RWPE2 (cell line): ENCODE measurements around the gene INHBE.

Experiments
- ATAC-seq: fragments of 200-7000 bp; cut with Tn5 transposase; 3 replicates; pipeline ENCODE4 v1.9.1; 2021; ENCODE audit warnings: low read depth
- DNase-seq: peaks from one replicate; pipeline ENCODE4 v3.0.0-alpha.2; 2020; ENCODE audit warnings: low spot score
- H3K27ac ChIP-seq: fragments of 450-650 bp; 2 replicates; pipeline ENCODE4 v1.5.1; 2017; ENCODE audit warnings: mild to moderate bottlenecking; ENCODE audit not compliant: poor library complexity, severe bottlenecking
- H3K27me3 ChIP-seq: fragments of 250-450 bp; sonication (Bioruptor Pico); 2 replicates; pipeline ENCODE4 v1.5.1; 2021; ENCODE audit warnings: mild to moderate bottlenecking, moderate library complexity; ENCODE audit not compliant: insufficient read depth, poor library complexity, severe bottlenecking
- H3K36me3 ChIP-seq: fragments of 250-450 bp; sonication (Bioruptor Pico); 2 replicates; pipeline ENCODE4 v1.5.1; 2020; ENCODE audit warnings: low read depth, mild to moderate bottlenecking, moderate library complexity
- H3K4me1 ChIP-seq: fragments of 250-450 bp; sonication (Bioruptor Pico); 2 replicates; pipeline ENCODE4 v1.5.1; 2021; ENCODE audit warnings: mild to moderate bottlenecking, moderate library complexity; ENCODE audit not compliant: insufficient read depth, poor library complexity, severe bottlenecking
- H3K4me3 ChIP-seq: fragments of 250-450 bp; sonication (Bioruptor Pico); 2 replicates; pipeline ENCODE4 v1.5.1; 2021; ENCODE audit warnings: mild to moderate bottlenecking, moderate library complexity; ENCODE audit not compliant: severe bottlenecking
- H3K9me3 ChIP-seq: fragments of 250-450 bp; sonication (Bioruptor Pico); 2 replicates; pipeline ENCODE4 v1.5.1; 2021; ENCODE audit warnings: mild to moderate bottlenecking, moderate library complexity; ENCODE audit not compliant: severe bottlenecking
- TF ChIP-seq, protein P1 (sequence below): fragments of 450-650 bp; IDR thresholded peaks from one replicate; pipeline ENCODE4 v1.5.1; 2017; ENCODE audit warnings: mild to moderate bottlenecking, moderate library complexity; ENCODE audit not compliant: poor library complexity, severe bottlenecking

The INHBE gene

GRCh38 chr12:57429473-57430111 lies 25.5 kb upstream of the INHBE start:
- Histone ChIP-seq H3K27me3 (no peaks in the 10 kb centered on the region), H3K27ac (peak overlapping the region; percentile 83), H3K36me3 (peaks cover 10% of the 10 kb centered on the region; the same call in 1 of the 2 replicates), H3K4me1 (peaks cover 4% of the 10 kb centered on the region), H3K9me3 (no peaks in the 10 kb centered on the region), H3K4me3 (peak overlapping the region; percentile 68)
- ATAC-seq = no peak
- TF ChIP-seq, protein P1, sequence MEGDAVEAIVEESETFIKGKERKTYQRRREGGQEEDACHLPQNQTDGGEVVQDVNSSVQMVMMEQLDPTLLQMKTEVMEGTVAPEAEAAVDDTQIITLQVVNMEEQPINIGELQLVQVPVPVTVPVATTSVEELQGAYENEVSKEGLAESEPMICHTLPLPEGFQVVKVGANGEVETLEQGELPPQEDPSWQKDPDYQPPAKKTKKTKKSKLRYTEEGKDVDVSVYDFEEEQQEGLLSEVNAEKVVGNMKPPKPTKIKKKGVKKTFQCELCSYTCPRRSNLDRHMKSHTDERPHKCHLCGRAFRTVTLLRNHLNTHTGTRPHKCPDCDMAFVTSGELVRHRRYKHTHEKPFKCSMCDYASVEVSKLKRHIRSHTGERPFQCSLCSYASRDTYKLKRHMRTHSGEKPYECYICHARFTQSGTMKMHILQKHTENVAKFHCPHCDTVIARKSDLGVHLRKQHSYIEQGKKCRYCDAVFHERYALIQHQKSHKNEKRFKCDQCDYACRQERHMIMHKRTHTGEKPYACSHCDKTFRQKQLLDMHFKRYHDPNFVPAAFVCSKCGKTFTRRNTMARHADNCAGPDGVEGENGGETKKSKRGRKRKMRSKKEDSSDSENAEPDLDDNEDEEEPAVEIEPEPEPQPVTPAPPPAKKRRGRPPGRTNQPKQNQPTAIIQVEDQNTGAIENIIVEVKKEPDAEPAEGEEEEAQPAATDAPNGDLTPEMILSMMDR = no peak
- no peak for DNase-seq

- Histone ChIP-seq H3K27ac (peak overlapping the region; percentile 83), H3K9me3 (no peaks in the 10 kb centered on the region), H3K4me3 (peak overlapping the region; percentile 68), H3K4me1 (peaks cover 4% of the 10 kb centered on the region), H3K36me3 (peaks cover 8% of the 10 kb centered on the region; the same call in 1 of the 2 replicates), H3K27me3 (no peaks in the 10 kb centered on the region)
- DNase-seq (no peak), ATAC-seq (peak; percentile 53)
- TF ChIP-seq, protein P1 = no peak
These were observed 24.8 kb upstream of the INHBE start for GRCh38 chr12:57430112-57430930.

DNA sequence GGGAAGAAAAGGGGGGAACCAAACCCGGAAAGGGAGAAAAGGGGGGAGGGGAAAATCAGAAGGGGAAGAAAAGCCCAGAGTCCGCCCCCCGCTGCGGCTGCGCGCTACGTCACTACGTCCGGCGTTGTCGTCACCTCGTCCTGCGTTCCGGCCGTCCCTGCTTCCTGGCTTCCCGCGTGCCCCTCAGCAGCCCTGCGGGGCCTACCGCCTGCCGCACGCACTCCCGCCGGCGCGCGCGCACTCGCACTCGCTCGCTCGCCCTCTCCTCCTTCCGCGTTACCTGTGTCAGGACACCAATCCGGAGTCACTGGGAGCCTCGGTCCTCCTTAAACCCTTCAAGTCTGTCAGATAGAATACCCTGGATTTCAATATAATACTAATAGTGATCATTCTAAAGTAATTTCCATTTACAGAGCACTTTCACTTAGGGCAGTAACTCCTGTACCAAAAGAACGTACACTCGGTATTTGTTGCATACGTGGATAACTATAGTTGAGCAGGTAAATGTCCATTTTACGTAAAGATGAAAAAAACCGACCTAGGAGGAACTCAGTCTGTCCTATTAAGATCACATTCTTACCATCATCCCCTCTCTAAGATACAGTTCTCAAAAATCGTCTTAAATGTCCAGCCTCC lies 24.1 kb upstream of the INHBE start, which contains the start of gene R3HDM2:
Gene R3HDM2, minus strand, starts transcription at position 113 of the 636 bp plus-strand sequence. CDS start 120,615 bp downstream, outside the sequence.
- Histone ChIP-seq H3K4me1 (peaks cover 4% of the 10 kb centered on the region), H3K27me3 (no peaks in the 10 kb centered on the region), H3K27ac (peak within 1 kb of the TSS; percentile 83), H3K9me3 (no peaks in the 10 kb centered on the region), H3K36me3 (peaks cover under 1% of the 10 kb centered on the region; the same call in 1 of the 2 replicates), H3K4me3 (peak within 1 kb of the TSS; percentile 68)
- TF ChIP-seq, protein P1 = no peak
- ATAC-seq (peak; percentile 93), DNase-seq (peak; percentile 94)

DNA sequence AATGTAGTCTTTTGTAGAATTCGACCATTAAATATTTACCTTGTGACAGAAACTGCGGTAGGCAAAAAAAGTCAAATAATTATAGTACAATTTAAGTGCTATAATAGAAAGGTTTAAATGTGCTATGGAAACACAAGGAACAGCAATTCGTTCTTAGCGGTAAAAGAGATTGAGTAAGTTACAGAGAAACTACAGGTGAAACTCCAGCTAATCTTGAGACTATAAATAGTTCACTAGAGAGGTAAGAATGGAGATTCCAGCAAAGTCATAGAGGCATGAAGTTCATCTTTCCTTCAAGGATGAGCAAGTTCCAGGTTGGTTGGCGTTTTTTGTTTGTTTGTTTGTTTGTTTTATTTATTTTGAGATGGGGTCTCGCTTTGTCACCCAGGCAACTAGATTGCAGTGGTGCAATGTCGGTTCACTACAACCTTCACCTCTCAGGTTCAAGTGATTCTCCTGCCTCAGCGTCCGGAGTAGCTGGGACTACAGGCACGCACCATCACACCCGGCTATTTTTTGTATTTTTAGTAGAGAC lies 23.4 kb upstream of the INHBE start:
- DNase-seq (no peak), ATAC-seq (no peak)
- Histone ChIP-seq H3K36me3 (no peaks in the 10 kb centered on the region), H3K9me3 (no peaks in the 10 kb centered on the region), H3K4me1 (peaks cover 4% of the 10 kb centered on the region), H3K27me3 (no peaks in the 10 kb centered on the region), H3K4me3 (peak overlapping the region; percentile 68), H3K27ac (peak overlapping the region; percentile 83)
- TF ChIP-seq, protein P1 = no peak
